Globus pallidus (tissue), 1 donor: ENCODE results near the gene SGSM2.

Experiments
- DNase-seq: peaks from one replicate; pipeline ENCODE4 v3.0.0-alpha.2; 2015; ENCODE audit warnings: low spot score

The SGSM2 gene

DNA sequence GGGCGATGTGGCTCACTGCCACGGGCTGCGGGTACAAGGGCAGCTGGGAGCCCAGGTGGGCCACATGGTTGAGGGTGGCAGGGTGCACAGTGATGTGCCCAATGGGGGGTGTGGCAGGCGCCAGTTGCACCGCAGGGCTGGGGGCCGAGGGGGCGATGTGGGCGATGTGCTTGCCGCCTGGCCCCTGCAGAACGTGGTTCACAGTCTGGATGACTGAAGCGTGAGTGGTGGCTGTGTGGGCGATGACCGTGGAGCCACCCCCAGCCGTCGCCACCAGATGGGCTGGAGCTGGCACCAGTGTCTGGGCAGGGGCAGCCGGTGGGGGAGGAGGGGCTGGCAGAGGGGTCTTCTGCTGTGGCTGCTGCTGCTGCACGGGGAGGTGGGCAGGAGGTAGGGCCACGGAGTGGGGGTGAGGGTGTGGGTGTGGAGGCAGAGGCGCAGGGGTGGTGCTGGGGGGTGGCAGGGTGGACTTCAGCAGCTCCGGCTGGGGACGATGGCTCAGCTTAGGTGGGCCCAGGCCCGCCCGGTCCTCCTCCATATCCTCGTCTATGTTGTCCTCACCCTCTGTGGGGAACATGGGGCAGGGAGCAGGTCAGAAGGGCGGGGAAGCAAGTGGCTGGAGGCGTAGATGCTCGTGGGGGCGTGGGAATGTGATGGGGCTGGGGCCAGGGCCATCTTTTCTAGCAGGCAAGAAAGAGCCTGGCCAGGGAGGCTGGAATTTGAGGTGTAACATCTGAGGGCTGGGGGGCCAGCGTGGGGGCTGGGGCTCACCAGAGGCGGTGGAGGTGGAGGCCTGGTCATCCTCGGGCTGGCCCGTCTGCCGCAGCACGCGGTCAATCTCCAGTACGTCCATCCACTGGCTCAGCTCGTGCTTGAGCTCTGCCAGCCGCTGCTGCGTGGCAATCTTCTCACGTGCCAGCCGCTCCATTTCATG lies 50.1 kb downstream of the SGSM2 start:
- no peak for DNase-seq

DNA sequence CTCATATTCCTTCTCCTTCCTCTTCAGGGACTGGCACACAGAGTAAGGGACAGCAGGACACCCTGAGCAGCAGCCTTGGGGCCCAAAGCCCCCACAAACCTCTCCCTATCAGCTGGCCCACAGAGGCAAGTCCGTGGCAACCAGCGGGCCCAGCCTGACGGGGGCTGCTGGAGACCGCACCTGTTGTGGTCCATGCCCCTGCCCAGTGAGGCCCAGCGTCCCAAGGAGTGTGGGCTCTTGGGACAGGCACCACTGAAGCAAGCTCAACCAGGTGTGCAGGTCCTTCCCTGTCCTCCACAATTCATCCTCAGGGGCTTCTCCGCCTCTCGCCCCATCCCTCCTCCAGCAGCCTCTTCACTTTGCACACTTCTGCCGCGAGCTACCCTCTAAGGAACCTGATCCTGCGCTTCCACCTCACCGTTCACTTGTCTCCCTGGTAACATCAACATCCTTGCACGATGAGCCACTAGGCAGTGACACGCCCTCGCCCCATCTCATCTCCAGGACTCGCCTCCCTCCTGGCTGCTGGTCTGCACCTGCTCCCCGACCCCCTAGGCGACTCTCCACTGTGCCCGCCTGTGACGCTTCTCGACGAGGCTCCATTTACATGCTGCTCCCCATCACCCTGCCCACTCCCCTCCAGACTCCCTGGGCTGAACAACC lies 50.9 kb downstream of the SGSM2 start:
- DNase-seq: no peak

DNA sequence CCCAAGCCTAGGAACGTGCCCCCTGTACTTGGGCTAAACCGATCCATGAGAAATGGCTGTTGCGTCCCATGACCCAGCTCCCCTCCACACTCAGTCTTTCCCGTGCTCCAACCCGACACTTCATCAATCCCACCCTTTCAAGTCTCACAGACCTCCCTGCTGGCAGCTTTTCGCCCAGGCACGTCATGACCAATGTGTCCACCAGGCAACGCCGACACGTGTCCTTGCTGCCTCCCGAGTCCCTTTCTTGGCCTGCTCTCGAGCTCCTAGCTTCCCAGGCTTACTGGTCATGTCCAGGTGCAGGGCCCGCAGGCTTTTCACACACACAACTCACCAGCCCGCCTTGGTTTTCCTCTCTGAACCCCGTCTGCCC lies 51.4 kb downstream of the SGSM2 start:
- no peak for DNase-seq

DNA sequence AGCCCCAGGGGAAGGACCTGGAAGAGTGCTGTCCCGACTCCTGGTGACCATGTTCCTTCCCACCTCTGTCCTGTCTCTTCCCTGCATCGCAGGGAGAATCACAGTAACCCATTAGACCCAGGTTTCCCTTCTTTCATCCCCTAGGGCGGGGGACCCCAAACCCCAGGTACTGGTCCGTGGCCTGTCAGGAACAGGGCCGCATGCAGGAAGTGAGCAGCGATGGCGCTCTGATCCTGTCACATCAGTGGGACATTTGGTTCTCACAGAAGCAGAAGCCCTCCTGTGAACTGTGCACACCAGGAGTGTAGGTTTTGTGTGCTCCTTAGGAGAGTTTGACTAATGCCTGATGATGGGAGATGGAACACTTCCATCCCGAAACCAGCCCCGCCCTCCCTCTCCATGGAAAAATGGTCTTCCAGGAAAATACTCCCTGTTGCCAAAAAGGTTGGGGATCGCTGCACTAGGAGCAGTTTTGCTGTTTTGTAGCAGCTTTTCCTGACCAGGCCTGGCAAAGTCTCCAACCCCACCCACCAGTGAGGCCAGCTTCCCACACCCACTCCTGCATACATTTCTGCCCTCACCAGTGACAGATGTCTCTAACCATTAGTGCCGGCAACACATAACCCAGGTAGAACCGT lies 53.0 kb downstream of the SGSM2 start:
- DNase-seq: no peak

DNA sequence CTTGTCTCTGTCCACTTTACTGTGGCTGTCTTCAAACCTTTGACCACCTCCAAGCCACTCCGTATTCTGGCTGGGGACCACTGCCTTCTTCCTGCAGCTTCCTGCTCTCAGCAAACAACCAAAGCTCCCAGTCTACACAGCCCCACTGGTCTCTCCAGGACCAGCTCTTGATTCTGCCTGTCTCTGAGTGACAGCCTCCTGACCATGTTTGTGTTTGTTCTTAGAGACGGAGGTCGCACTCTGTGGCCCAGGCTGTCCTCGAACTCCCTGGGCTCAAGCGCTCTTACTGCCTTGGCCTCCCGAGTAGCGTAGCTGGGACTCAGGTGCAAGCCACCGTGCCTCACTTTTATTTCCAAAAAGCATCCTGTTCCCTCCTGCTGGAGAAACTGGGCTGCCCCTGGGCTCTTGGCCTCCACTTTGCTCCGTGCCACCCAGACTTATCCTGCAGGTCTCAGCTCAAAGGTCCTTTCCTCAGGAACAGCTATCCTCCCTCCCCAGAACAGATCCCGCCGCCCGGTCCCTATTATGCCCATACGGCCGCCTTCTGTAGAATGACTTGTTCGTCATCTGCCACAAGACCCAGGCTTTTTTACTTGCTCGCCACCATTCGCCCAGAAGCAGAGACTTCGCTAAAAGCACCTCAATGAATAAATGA lies 54.4 kb downstream of the SGSM2 start:
- DNase-seq: no peak

DNA sequence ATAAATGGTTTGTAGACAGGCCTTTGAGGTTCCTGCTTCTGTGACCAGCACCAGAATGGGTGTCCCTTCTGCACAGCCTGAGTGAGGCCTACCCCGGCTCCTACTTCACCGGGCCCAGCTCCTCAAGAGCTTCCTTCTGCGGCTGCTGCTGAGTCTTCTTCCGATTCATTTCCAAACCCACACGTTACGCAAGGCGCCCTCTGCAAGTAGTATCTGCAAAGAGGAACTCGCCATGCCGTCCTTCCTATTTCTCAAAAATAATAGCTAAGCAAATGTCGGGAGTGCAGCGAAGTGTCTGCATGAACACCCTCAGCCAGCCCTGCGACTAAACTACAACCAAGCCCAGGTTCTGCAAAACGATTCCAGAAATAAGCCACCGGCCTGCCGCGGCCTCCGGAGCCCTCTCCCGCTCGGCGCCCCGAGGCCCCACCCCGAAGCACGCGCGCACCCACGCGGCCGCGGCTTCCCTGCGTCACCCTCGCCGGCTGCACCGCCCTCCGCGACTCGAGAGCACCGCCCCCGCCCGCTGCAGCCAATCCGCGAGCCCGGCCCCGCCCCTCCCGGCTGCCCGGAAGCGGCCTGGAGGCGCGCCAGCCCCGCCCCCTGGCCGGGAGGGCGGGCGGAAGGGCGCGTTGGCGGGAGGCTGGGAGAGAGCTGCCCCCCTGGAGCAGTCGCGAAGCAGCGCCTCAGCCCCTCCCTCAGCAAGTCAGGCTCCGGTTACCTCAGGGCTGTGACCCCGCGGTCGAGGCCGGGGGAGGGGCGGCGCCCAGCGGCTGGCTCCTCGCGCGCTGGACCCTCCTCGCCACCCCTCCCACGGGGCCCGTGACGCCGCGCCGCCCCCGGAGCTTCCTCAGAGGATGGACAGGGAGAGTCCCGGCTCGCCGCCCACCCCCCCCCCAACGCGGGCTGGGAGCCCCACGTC lies 55.2 kb downstream of the SGSM2 start:
- DNase-seq: peak; percentile 95

DNA sequence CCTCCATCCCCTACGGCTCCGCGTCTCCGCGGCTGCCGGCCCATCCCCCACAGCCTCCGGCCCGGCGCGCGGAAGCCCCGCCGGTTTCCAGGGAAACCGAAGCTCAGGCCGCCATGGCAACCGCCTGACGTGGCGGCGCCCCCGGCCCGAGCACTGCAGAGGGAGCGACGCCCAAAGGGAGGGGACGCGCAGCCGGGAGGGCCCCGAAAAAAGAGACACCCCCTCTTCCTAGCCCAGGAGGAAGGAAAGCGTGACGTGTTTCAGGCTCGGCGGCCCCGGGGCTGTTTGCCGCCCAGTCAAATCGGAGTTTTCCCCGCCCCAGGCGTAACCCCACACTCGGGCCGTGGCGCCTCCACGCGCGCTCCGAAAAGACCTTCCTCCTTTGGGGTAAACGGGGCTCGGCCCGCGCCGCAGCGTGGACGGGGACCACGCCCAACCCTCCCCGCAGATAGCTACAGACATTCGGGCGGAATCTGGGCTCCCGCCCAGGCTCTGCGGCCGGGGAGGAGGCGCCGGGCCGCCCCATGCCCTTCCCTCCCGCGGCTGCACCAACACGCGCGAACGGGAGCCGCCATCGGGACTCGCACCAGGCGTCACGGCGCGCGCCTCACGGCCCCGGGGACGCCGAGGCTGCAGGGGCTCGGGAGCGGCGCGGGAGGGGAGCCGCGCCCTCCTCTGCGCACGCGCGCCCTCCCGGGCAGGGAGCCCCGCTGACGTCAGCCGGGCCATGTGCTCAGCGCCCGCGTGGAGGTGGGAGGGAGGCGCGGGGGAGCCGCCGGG lies 56.1 kb downstream of the SGSM2 start:
- peak; percentile 88 for DNase-seq

DNA sequence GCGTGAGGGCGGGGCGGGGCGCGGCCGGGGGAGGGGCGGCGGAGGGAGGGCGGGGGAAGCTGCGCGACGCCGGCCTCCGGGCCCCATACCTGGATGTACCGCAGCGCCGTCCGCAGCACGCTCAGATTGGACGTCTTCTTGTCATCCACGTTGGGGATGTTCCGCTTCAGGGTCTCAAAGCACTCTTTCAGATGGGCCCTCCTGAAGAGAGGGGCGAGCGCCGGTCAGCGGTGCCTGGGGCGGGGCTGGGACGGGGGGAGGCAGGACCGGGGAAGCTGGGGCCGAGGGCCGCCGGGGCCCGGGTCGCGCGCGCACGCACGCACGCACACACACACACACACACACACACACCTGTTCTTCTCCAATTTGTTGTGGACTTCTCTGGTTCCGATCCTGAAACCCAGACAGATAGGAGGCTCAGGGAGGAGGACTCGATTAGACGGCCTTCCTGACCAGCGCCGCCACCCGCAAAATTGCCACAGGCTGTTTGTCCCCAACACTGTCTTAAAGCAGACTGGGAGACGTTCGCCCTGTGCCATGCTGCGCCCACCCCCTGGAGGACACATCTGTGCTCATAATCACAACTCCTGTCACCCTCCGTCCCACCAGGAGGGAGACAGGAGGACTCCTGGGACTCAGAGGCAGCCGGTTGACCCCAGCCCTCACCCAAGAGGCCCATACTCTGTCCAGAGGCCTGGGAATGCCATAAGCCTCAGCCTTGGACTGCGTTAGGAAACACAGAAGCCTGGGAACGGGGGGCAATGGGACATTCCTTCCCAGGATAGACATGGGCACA lies 56.9 kb downstream of the SGSM2 start:
- no peak for DNase-seq

DNA sequence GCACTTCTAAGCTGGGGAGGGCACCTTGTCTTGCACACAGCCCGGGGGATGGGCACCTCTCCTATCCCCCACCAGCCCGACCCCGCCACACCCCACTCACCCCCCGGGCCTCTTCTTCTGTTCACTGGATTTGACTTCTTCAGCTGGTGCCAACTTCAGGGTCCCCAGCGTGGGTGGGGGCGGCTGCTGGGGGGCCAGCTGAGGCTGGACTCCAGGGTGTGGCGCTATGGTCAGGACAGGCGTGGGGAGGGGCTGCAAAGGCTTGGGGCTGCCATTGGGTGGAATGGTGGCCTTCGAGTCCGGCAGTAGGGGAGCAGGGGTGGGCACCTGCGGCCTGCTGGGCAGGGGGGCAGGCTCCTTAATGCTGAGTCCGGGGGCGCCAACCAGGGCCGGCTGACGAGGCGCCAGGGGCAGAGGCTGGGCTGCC lies 57.5 kb downstream of the SGSM2 start:
- DNase-seq: no peak

DNA sequence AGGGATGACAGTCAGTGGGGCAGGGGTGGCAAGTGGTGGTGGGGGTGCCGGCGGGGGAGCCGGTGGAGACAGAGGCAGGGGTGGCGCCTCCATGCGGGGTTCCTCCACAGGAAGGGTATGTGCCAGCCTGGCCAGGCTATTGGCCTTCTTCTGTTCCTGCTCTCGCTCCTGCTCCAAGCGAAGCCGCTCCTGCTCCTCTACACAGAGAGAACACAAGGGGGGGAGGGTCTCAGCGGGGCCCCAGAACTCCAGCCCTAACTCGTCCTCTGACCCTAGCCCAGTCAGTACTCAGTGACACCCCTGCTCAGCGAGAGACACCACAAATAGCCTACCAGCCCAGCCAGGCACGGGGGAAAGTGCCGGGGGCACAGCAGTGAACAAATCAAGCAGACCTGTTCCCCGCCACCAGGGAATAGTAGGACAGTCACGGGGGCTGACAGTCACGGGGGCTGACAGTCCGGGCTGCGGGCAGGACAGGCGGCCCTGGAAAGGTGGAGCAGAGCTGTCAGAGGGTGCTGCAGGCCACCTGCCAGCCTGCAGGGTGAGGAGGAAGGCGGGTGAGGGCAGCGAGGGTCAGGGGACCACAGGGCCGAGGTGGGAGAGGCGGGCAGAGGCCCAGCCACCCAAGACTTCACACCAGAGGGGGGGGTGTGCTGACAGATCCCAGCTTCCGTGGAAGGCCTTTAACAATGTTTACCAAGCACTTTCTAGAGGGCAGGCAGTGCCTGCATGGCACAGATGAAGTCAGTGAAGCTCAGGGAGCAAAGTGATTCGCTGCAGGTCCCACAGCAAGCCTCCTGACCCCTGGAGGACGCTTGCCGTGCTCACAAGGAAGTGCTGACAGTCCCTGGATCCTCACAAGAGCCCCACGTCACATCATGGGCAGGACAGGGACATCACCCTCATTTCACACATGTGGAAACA lies 58.2 kb downstream of the SGSM2 start:
- no peak for DNase-seq

DNA sequence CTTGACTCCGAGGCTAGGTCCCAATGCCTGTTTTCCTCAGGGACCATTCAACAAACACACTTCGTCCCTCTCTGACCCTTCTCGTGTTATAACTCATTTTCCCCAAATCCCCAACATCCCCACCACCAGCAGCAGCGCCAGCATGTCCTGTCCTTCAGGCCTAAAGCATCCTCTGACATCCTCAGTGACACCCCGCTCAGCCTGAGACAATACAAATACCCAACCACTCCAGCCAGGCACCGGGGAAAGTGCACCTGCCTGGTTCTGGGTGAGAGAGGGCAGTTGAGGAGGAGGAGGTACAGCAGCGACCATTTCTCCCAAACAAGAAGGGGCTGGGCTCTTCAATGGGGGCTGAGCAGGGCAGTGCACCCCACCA lies 58.9 kb downstream of the SGSM2 start:
- DNase-seq: no peak

DNA sequence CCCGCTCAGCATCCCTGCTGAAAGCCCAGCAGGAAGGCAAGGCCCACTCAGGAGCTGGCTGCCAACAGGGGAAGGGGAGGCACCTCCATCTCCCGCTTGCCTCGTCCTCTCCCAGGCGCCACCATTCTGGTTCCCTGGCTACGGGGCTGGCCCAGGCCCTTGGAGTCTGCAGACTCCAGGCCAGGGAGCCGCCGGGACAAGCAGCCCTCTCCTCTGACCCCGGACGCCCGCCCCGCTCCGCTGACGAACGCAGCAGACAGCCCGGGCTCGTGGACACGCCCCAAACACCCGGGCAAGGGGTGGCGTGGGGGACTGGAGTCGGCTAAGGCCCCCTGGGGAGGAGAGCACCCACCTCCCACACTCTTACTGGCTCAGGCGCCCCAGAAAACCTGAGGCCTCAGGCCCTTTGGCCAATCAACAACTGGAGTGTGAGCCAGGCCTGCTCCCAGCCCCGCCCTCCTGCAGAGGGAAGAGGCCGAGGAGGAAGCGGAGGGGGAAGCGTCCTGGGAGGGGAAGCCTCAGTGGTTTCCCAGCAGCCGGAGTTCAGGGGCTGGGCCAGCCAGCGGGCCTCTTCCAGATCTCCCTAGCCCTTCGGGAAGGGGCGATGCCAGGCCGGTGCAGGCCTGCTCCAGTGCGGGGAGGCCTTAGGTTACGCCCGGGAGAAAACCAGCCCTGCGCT lies 59.4 kb downstream of the SGSM2 start:
- peak; percentile 78 for DNase-seq

DNA sequence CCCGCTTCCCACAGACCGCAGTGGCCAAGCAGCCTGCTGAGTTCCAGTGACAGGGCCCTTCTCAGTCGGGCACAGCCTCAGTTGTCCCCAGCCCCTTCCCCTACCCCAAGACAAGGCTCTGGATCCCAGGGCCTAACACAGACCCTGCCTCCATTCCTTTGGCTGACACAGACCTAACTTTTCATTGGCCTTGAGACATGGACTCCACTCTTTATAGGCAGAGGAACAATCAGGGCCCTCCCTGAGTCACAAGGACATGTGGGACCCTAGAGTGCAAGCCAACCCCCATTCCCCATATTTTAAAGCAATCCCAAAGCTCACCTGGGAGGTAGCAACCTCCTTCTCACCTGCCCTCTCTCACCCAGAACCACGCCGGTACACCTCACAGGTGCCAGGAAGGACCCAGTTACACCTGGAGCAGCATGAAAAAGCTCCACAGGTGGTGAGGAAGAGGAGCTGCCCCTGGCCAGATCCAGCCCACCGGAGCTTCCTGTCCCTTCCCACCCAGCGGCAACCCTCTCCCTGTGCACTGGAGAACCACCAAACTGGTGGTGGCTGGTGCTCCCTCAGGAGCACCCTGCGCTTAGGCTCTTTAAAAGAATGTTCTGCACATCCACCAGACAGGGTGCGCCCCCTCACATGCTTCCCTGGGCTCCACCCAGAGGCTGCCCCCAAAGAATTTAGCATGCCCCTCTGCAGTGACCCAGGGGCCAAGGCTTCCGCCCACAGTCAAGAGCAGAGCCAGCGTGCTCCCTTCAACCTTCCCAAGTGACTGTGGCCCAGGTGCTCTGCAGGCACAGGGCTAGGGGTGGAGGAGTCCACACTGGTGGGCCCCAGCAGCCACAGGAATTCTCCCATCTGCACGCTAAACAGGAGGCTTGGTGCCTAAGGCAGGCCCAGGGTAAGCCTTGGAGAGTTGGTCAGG lies 60.2 kb downstream of the SGSM2 start:
- DNase-seq: no peak

DNA sequence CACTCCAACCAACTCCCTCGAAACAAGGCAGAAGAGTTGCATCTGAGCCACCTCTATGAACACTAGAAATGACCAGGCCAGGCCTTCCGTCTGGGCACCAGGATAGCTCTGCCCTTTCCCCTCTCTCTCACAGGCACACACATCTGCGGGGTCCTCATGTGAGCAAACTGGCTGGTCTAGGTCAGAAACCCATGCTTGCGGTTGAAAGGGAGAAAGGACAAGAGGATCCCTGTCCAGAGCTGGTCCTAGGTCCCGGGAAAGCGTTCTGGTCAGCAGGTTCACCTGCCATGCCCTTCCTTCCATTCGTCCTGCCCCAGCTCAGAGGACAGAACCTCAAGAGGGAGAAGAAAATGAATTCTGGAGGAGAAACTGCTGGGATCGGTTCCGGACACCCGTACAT lies 60.9 kb downstream of the SGSM2 start:
- no peak for DNase-seq

DNA sequence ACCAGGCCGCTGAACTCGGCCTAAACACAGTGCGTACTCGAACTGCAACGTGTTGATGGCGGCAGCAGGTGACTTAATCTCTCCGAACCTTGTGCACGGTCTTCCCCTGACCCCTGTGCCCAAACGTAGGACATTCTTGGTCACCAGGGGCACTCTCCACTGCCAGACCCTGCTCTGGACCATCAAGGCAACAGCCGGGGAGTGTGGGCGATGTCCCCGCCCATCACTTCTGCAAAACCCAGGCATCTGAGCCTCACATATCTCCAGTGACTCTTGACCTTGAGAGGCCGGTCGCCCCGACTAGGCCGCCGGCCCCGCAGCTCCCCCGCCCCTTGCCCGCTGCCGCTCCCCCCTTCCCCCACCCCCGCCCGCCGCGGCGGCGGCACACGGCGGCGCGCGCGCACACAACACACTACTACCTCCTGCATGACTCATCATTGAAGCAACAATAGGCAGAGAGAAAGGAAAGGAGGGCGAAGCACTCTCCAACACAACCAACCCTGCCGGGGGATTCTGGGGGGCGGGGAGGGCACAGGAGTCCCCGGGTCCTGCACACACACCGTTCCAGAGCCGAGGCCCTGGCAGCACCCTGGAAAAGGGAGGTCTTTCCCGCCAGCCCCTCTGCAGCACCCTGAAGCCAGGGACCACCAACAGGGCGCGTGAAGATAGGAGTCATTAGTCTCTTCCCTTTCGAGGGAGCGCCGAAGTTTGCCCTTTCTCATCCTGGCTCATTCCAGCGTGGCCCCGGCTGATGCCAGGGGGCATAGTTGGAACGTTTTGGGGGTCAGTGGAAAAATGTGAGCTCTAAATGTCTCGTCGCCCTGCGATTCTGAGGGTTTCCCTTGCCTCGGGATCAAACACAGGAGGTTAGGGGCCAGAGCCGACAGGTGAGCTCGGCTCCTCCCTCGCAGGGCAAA lies 61.6 kb downstream of the SGSM2 start:
- DNase-seq: peak; percentile 57
